ENCODE measurements around the gene PALM3.
"Not testable (repeated sequence)": the region's sequence is repeated elsewhere in the genome, so short reads cannot be mapped to it uniquely, and the experiment has no call there.

The PALM3 gene

GRCh38 chr19:14031719-14032480 lies 30.0 kb downstream of the PALM3 start, which contains the start of gene IL27RA:
IL27RA (plus strand) TSS chr19:14031762; CDS start chr19:14031873, 111 bp downstream.
- DNase-seq (ENCODE audit: low spot score), result peak; percentile 67

- DNase-seq (ENCODE audit: low spot score), result no peak
Measured at GRCh38 chr19:14030997-14031718, 30.7 kb downstream of the PALM3 start.

- DNase-seq (ENCODE audit: low spot score), result no peak
Measured at GRCh38 chr19:14028901-14029300, 33.0 kb downstream of the PALM3 start.

DNA sequence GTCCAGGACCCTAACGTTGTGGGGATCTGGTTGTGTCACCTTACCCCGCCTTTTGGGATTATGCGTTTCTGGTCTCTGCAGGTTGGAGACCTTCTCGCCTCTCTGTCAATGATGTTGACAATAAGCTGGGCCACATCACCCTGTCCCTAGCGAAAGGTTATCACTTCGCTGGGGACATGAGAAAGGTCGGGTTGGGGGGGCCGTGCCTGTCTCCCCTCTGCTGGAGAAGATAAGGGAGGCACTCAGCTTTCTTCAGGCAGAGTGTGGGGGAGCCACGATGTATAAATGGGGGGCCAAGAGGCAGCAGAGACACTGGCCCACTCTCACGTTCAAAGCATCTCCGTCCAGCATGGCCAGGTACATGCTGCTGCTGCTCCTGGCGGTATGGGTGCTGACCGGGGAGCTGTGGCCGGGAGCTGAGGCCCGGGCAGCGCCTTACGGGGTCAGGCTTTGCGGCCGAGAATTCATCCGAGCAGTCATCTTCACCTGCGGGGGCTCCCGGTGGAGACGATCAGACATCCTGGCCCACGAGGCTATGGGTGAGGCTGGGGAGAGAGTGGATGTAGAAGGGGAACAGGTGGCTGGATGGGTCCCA lies 33.9 kb downstream of the PALM3 start, which contains the start of gene RLN3:
Gene RLN3 (plus strand): TSS at position 293 of the 595 bp plus-strand sequence. CDS start 57 bp downstream, at position 350.
- no peak for DNase-seq (ENCODE audit: low spot score)

- DNase-seq (ENCODE audit: low spot score), result not testable (repeated sequence)
Measured at GRCh38 chr19:14026652-14027192, 35.2 kb downstream of the PALM3 start.

DNA sequence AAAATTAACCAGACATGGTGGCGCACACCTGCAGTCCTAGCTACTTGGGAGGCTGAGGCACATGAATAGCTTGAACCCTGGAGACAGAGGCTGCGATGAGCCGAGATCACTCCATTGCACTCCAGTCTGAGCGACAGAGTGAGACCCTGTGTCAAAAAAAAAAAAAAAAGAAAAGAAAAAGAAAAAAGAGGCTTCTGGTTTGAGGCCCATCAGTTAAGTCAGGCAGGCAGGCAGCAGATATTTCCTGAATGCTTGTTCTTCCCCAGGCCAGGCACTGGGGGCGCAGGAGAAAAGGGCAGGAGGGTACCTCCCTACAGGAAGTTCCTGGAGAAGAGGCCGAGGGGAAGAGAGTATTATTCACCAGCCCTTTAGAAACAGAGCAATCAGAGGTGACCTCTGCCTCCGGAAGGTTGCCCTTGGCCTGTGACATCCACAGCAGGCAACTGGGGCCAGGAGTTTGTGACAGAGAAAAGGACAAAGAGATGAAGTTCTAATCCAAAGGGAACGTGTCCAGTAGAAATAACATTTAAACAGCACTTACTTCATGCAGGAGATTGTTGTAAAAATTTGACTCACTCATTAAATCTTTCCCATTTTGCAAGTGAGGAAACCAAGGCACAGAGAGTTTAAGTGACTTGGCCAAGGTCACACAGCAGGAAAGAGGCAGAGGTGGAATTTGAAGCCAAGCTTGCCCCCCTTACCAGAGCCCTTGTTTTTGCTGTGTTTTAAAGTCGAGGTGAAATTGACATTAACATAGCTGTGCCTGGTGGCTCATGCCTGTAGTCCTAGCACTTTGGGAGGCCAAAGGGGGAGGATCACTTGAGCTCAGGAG lies 38.3 kb downstream of the PALM3 start:
- DNase-seq (ENCODE audit: low spot score), result peak; percentile 65

GRCh38 chr19:14022469-14022868 lies 39.4 kb downstream of the PALM3 start:
- no peak for DNase-seq (ENCODE audit: low spot score)

- no peak for DNase-seq (ENCODE audit: low spot score)
Measured at GRCh38 chr19:14021474-14021873, 40.4 kb downstream of the PALM3 start.

DNA sequence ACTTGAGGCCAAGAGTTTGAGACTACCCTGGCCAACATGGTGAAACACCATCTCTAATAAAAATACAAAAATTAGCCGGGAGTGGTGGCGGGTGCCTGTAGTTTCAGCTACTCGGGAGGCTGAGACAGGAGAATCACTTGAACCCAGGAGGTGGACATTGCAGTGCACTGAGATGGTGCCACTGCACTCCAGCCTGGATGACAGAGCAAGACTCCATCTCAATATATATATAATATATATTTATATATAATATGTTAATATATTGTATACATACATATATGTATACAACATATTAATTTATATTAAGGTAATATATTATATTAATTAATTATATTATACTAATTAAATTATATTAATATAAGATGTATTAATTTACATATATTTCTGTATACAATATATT lies 42.1 kb downstream of the PALM3 start:
- not testable (repeated sequence) for DNase-seq (ENCODE audit: low spot score)

DNA sequence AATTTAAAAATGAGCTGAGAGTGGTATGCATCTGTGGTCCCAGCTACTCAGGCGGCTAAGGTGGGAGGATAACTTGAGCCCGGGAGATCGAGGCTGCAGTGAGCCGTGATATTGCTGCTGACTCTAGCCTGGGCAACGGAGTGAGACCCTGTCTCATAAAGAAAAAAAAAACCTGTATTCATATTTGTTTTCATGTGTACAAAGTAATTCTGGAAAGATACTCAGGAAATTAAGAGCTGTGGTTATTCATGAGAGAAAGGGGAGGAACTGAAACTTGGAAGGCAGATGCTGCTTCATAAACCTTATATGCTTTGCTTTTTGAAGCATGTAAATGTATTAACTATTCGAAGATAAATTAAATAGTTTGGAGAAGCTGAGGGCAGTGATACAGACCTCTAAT lies 42.8 kb downstream of the PALM3 start:
- no peak for DNase-seq (ENCODE audit: low spot score)

- DNase-seq (ENCODE audit: low spot score), result no peak
Measured at GRCh38 chr19:14015524-14016035, 46.3 kb downstream of the PALM3 start.

DNA sequence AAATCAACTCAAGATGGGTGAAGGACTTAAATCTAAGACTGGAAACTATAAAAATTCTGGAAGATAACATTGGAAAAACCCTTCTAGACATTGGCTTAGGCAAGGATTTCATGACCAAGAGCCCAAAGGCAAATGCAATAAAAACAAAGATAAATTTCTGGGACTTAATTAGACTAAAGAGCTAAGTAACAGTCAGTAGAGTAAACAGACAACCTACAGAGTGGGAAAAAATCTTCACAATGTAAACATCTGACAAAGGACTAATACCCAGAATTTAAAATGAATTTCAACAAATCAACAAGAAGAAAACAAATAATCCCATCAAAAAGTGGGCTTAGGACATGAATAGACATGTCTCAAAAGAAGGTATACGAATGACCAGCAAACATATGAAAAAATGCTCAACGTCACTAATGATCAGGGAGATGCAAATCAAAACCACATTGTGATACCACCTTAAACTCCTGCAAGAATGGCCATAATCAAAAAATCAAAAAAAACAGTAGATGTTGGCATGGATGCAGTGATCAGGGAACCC lies 49.4 kb downstream of the PALM3 start:
- no peak for DNase-seq (ENCODE audit: low spot score)

GRCh38 chr19:14006766-14007562 lies 54.9 kb downstream of the PALM3 start:
- DNase-seq (ENCODE audit: low spot score), result no peak

- peak; percentile 95 for DNase-seq (ENCODE audit: low spot score)
Measured at GRCh38 chr19:14006085-14006765, 55.7 kb downstream of the PALM3 start, which contains the start of gene RFX1. RFX1 (minus strand) TSS chr19:14006320; CDS start chr19:13993843, 12,477 bp downstream.

DNA sequence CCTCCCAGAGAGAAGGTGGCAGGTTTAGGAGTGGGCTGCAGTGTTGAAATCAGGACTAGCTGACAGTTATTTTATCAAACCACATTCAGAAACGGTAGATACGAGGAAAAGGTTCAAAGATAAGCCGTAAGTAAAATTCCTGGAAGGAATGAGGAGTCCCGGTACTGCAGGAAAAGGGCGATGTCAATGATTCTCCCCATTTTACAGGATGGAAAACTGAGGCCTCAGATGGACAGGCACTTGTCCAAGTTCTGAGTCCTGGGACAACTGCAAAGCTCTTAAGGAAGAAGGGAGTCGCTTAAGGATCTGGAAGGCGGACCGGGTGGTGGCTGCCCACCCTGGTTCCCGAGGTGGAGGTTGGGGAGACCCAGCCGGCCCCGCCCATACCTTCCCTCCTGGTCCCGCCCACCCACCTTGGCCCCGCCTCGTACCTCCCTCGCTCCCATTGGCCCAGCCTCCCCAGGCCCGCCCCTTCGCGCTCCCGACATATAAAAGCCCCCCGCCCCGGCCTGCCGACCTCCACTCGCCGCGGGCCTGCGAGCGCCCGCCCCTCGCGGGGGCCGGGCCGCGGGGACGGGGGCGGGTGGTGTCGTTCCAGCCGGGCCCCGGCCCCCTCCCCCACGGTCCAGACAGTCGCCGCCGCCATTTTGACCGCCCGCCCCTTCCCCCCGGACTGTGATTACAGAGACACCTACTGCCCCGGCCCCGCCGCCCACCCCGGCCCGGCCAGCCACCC lies 56.4 kb downstream of the PALM3 start:
- peak; percentile 84 for DNase-seq (ENCODE audit: low spot score)

DNA sequence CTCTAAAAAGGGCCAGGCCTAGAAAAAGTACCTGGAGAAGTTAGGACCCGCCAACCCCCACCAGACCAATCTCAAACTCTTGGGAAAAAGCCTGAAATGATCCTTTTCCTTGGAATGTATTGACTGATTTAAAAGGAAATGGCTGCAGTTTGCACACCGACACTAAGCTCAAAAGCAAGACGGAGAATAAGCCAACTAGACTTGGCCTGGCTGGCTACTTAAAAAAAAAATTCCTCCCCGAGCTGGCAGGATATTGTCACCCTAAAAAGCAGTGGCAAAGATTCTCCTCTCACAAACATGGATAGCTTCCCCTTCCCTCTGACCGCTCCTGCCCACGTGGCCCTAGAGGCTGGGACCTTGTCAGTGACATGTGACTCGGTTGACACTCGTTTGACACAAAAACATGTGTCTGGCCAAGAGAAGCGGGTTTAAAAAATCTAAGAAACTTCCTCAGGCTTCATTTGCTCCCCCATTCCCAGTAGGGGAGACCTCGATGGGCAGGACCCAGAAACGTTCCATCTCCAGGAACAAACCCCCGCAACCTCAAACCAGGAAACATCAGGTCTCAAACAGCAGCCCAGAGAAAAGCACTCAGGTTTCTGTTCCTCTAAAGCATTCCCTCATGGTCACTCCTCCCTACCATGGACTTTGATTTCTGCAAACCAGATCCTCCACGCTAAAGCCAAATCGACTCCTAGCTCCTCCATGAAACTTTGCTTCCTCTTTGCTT lies 57.1 kb downstream of the PALM3 start:
- DNase-seq (ENCODE audit: low spot score), result peak; percentile 19

Data from AG08396 (cell line).